Measurements from ENCODE around the gene AMFR.

AMFR gene

GRCh38 chr16:56425439-56425832 lies at the start of gene AMFR:
Gene AMFR, minus strand, starts transcription at chr16:56425545. Its CDS starts 218 bp downstream, at chr16:56425327.
- peak; percentile 33 for DNase-seq (ENCODE audit: low spot score)

- DNase-seq (ENCODE audit: low spot score), result no peak
Measured at GRCh38 chr16:56470666-56471065, 45.3 kb upstream of the AMFR start.

- DNase-seq (ENCODE audit: low spot score), result no peak
Measured at GRCh38 chr16:56470232-56470631, 44.9 kb upstream of the AMFR start.

GRCh38 chr16:56469748-56470147 lies 44.4 kb upstream of the AMFR start:
- DNase-seq (ENCODE audit: low spot score), result no peak

GRCh38 chr16:56468800-56469199 lies 43.5 kb upstream of the AMFR start:
- DNase-seq (ENCODE audit: low spot score), result no peak

GRCh38 chr16:56466344-56466743 lies 41.0 kb upstream of the AMFR start:
- DNase-seq (ENCODE audit: low spot score), result no peak

- no peak for DNase-seq (ENCODE audit: low spot score)
Measured at GRCh38 chr16:56463153-56463552, 37.8 kb upstream of the AMFR start.

- DNase-seq (ENCODE audit: low spot score), result no peak
Measured at GRCh38 chr16:56462064-56462796, 36.9 kb upstream of the AMFR start.

GRCh38 chr16:56460101-56460500 lies 34.8 kb upstream of the AMFR start:
- no peak for DNase-seq (ENCODE audit: low spot score)

- DNase-seq (ENCODE audit: low spot score), result no peak
Measured at GRCh38 chr16:56457927-56458470, 32.7 kb upstream of the AMFR start.

GRCh38 chr16:56451753-56452689 lies 26.7 kb upstream of the AMFR start:
- DNase-seq (ENCODE audit: low spot score), result peak; percentile 14

GRCh38 chr16:56450986-56451752 lies 25.8 kb upstream of the AMFR start, which contains the start of the genes NUDT21 and OGFOD1:
Gene NUDT21, minus strand, starts transcription at chr16:56451332. Its CDS starts 130 bp downstream, at chr16:56451202.
Gene OGFOD1, plus strand, starts transcription at chr16:56451554. Its CDS starts 59 bp downstream, at chr16:56451613.
- peak; percentile 96 for DNase-seq (ENCODE audit: low spot score)

- no peak for DNase-seq (ENCODE audit: low spot score)
Measured at GRCh38 chr16:56450275-56450985, 25.1 kb upstream of the AMFR start.

- DNase-seq (ENCODE audit: low spot score), result no peak
Measured at GRCh38 chr16:56448005-56448404, 22.7 kb upstream of the AMFR start.

- DNase-seq (ENCODE audit: low spot score), result no peak
Measured at GRCh38 chr16:56447286-56447685, 21.9 kb upstream of the AMFR start.

- DNase-seq (ENCODE audit: low spot score), result no peak
Measured at GRCh38 chr16:56438038-56438437, 12.7 kb upstream of the AMFR start.

- no peak for DNase-seq (ENCODE audit: low spot score)
Measured at GRCh38 chr16:56436258-56436657, 10.9 kb upstream of the AMFR start.

- no peak for DNase-seq (ENCODE audit: low spot score)
Measured at GRCh38 chr16:56428091-56428490, 2.7 kb upstream of the AMFR start.

GRCh38 chr16:56426585-56426984 lies 1.2 kb upstream of the AMFR start:
- DNase-seq (ENCODE audit: low spot score), result no peak

GRCh38 chr16:56424791-56425438 lies 430 bp downstream of the AMFR start:
- DNase-seq (ENCODE audit: low spot score), result no peak

- DNase-seq (ENCODE audit: low spot score), result no peak
Measured at GRCh38 chr16:56424404-56424764, 961 bp downstream of the AMFR start.
